Immature natural killer cell (primary cell): ENCODE results near the gene MAP1S. TPM values are rescaled to one million over a fixed set of nuclear protein-coding genes. Genes with fewer than 3 reads are reported as not detected.

Source experiments
- DNase-seq, 3 donors: peaks; one replicate each; pipeline ENCODE4 v3.0.0; 2022; ENCODE audit warnings: mixed read lengths in 1 of 3
- H3K27ac Mint-ChIP-seq, 6 donors: one replicate each; pipeline ENCODE4 v1.8.0; 2020; ENCODE audit warnings: mixed read lengths in 6 of 6, mild to moderate bottlenecking in 5 of 6, inconsistent platforms in 4 of 6, moderate library complexity in 3 of 6
- H3K27me3 Mint-ChIP-seq, 3 donors: one replicate each; pipeline ENCODE4 v1.8.0; 2020 to 2021; ENCODE audit warnings: low read depth in 3 of 3, mild to moderate bottlenecking in 3 of 3, mixed read lengths in 3 of 3, moderate library complexity in 3 of 3, inconsistent platforms in 1 of 3
- H3K36me3 Mint-ChIP-seq, 3 donors: one replicate each; pipeline ENCODE4 v1.8.0; 2020; ENCODE audit warnings: mixed read lengths in 3 of 3, inconsistent platforms in 2 of 3, mild to moderate bottlenecking in 2 of 3
- H3K4me1 Mint-ChIP-seq, 2 donors: one replicate each; pipeline ENCODE4 v1.8.0; 2020; ENCODE audit warnings: inconsistent platforms in 2 of 2, mild to moderate bottlenecking in 2 of 2, mixed read lengths in 2 of 2, moderate library complexity in 1 of 2
- H3K4me3 Mint-ChIP-seq, 5 donors: one replicate each; pipeline ENCODE4 v1.8.0; 2020; ENCODE audit warnings: mild to moderate bottlenecking in 5 of 5, mixed read lengths in 5 of 5, inconsistent platforms in 3 of 5, moderate library complexity in 3 of 5
- H3K9me3 Mint-ChIP-seq, 6 donors: one replicate each; pipeline ENCODE4 v1.8.0; 2020; ENCODE audit warnings: mild to moderate bottlenecking in 6 of 6, mixed read lengths in 6 of 6, inconsistent platforms in 4 of 6, moderate library complexity in 3 of 6
- polyA plus RNA-seq, 3 donors: library from polyadenylated mRNA; unstranded; fragments of 300-500 nt; fragmentation: Illumina TruSeq; gene quantifications; one replicate each; pipeline ENCODE4 v1.2.3, GENCODE V29; 2021

Gene MAP1S
- polyA plus RNA-seq, 3 donors from 2014 or later = 14.7 to 51.5 (median 17.7) TPM

DNA sequence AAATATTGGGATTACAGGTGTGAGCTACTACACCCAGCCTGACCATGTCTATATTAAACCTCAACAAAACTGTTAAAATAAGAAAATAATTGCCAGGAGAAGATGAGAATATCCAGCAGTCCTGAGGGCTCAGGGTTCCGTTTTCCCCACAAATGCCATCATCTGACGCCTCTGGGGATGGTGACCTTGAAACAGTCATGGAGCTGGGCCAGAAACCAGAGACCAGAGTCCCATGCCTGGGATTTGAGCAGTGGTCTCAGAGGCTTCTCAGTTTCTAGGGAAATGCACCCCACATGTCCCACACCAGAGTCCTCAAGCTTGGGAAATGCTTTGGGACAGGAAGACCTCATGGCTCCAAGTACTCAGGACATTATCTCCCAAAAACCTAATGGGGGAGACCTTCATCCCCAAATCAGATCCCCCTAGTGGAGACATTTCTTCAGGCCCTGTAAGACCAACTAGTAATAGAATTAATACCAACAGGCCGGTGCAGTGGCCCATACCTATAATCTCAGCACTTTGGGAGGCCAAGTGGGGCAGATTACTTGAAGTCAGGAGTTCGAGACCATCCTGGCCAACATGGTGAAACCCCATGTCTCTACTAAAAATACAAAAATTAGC, 2.9 kb upstream of the MAP1S start:
- H3K4me1 Mint-ChIP-seq = peaks cover 28 to 30% of the 10 kb centered on the region in 2 donors
- DNase-seq = no peak
- H3K36me3 Mint-ChIP-seq = no peaks in the 10 kb centered on the region
- no peaks in the 10 kb centered on the region for H3K9me3 Mint-ChIP-seq
- no peaks in the 10 kb centered on the region for H3K27me3 Mint-ChIP-seq
- peak overlapping the region in 1 of 6 donors; percentile 21 for H3K27ac Mint-ChIP-seq
- H3K4me3 Mint-ChIP-seq = no peak overlapping the region

DNA sequence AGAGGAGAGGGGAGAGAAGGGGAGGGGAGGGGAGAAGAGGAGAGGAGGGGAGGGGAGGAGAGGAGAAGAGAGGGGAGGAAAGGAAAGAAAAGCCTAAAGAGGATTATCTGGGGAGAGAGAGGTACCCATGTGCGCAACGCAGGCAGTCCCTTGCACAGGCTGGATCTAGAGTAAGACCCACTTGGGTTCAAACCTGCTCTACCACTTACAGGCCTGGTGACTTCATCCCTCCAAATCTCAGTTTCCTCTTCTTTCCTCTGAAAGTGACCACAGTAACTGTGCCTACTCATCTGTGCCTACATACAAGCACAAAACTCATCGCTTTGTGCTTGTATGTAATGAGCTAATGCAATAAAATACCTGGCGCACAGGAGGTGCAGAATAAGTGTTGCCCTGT, 732 bp upstream of the MAP1S start:
- no peaks in the 10 kb centered on the region for H3K9me3 Mint-ChIP-seq
- peak overlapping the region; percentile 85 to 90 (median 87) for H3K4me3 Mint-ChIP-seq
- no peaks in the 10 kb centered on the region for H3K27me3 Mint-ChIP-seq
- peaks cover 36% of the 10 kb centered on the region in 2 donors for H3K4me1 Mint-ChIP-seq
- DNase-seq = no peak
- no peaks in the 10 kb centered on the region for H3K36me3 Mint-ChIP-seq
- peak overlapping the region; percentile 83 to 90 (median 84) for H3K27ac Mint-ChIP-seq

DNA sequence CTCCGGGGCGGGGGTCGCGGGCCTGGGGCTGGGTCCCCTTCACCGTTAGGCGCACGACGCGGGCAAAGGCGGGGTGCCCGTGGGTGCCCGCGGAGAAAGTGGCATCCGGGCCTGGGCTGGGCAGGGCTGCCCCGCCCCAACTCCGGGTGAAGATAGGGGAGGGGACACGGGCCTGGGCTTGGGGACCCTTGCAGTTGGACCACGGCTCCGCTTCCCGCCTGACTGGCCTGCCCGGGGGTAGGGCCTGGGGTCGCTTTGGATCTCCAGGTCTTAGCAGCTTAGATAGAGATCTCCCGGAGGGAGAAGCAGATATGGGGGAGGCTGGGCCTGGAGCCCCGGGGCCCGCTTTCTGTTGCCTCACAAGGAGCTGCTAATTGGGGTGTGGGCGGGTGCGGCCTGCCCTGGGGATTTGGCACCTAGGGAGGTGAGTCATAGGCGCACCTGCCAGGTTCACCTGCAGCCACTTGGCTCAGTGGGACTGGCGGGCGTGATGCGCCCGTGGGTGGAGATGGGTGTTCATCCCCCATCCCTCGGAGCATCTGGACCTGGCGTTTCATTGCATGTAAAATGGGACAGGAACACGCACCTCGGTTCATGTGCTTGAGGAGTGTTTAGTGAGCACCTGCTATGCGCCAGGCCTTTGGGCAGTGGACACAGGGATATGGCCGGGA, 585 bp downstream of the MAP1S start:
- Mint-ChIP-seq H3K36me3 (peaks cover 0 to 4% (median 3%) of the 10 kb centered on the region in 3 donors), H3K27ac (peak overlapping the region in 5 of 6 donors; percentile 25 to 88 (median 76)), H3K4me1 (peaks cover 36 to 43% of the 10 kb centered on the region in 2 donors), H3K27me3 (peaks cover 0 to 3% (median 0%) of the 10 kb centered on the region in 3 donors), H3K9me3 (no peaks in the 10 kb centered on the region), H3K4me3 (peak overlapping the region; percentile 84 to 94 (median 88))
- peak in 1 of 3 donors; percentile 21 for DNase-seq

DNA sequence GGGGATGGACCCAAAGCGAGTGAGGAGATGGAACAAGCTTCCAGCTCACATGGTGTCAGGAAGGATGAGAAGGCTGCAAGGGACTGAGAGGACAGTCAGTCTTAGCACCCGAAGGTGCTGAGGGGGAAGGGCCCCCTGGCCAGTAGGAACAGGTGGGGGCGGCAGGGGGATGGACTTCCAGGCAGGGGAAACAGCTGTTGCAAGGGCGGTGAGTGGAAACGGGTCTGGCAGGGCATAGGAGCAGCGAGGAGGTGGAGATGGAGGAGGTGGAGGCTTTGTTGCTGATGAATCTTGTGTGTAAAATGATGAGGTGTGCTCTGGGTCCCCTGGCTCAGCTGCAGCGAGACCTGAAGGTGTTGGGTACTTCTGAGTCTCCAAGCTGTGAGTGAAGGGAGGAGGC, 1.2 kb downstream of the MAP1S start:
- Mint-ChIP-seq H3K9me3 (no peaks in the 10 kb centered on the region), H3K36me3 (peaks cover 0 to 7% (median 7%) of the 10 kb centered on the region in 3 donors), H3K4me1 (peaks cover 36 to 46% of the 10 kb centered on the region in 2 donors), H3K27me3 (peaks cover 0 to 3% (median 0%) of the 10 kb centered on the region in 3 donors), H3K27ac (peak overlapping the region in 5 of 6 donors; percentile 25 to 88 (median 76)), H3K4me3 (peak overlapping the region; percentile 84 to 94 (median 88))
- no peak for DNase-seq

DNA sequence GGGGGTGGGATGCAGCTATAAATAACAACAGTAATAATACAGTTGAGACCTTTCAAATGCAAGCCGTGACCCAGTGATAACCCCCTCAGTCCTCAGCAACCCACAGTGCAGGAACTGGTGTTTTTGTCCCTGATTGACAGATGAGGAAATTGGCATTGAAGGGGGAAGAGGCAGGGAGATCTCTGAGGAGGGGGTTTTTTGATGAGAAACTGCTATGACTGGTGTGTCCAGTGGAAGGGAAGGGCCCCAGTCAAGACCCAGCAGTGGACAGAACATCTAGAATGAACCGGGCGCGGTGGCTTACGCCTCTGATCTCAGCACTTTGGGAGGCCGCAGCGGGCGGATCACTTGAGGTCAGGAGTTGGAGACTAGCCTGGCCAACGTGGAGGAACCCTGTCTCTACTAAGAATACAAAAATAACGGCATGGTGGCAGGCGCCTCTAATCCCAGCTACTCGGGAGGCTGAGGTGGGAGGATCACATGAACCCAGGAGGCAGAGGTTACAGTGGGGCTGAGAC, 1.9 kb downstream of the MAP1S start:
- peaks cover 0 to 8% (median 7%) of the 10 kb centered on the region in 3 donors for H3K36me3 Mint-ChIP-seq
- H3K27me3 Mint-ChIP-seq = peaks cover 0 to 3% (median 0%) of the 10 kb centered on the region in 3 donors
- peak overlapping the region; percentile 84 to 94 (median 88) for H3K4me3 Mint-ChIP-seq
- H3K9me3 Mint-ChIP-seq = no peaks in the 10 kb centered on the region
- peaks cover 36 to 47% of the 10 kb centered on the region in 2 donors for H3K4me1 Mint-ChIP-seq
- peak overlapping the region in 4 of 6 donors; percentile 20 to 75 (median 63) for H3K27ac Mint-ChIP-seq
- no peak for DNase-seq

DNA sequence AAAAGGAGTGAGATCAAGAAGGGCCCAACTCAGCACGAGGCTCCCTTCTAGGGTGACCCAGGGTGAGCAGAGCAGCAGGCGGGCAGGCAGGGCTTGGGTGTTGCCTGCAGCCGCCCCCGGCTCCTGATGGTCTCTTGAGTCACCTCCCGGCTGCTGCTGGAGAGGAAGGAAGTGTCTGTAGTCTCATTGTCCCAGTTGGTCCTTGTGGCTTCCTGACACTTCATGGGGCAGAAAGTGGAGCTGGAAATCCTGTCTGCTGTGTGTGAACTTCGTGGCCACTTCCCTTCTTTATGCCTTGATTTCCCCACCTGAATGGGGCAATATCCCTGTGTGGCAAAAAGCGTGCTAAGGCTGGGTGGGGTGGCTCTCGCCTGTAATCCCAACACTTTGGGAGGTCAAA, 2.5 kb downstream of the MAP1S start:
- Mint-ChIP-seq H3K27me3 (peaks cover 0 to 3% (median 0%) of the 10 kb centered on the region in 3 donors), H3K4me3 (peak overlapping the region in 4 of 5 donors; percentile 84 to 94 (median 86)), H3K9me3 (no peaks in the 10 kb centered on the region), H3K4me1 (peaks cover 36 to 47% of the 10 kb centered on the region in 2 donors), H3K27ac (peak overlapping the region in 2 of 6 donors; percentile 53 to 75), H3K36me3 (peaks cover 0 to 8% (median 7%) of the 10 kb centered on the region in 3 donors)
- DNase-seq = no peak

DNA sequence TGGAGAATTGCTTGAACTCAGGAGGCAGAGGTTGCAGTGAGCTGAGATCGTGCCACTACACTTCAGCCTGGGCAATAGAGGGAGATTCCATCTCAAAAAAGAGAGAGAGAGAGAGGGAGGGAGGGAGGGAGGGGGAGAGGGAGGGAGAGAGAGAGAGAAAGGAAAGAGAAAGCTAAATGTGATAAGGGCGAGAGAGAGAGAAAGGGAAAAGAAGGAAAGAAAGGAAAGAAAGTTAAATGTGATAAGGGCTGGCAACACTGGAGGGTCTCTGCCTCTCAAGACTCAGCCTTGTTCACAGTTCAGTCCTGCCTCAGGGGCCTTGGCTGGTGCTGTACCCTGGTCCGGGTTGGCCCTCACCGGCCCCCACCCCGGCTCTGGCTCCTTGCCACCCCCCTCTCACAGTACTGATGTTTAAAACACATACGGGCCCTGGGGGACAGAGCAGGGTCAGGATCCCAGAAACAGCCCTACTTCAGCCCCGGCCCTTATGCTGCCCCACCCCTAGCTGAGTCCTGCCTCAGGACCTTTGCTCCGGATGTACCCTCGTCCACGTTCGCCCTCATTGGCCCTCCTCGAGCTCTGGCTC, 3.5 kb downstream of the MAP1S start:
- no peak for DNase-seq
- Mint-ChIP-seq H3K4me1 (peaks cover 30 to 43% of the 10 kb centered on the region in 2 donors), H3K36me3 (peaks cover 0 to 8% (median 7%) of the 10 kb centered on the region in 3 donors), H3K9me3 (no peaks in the 10 kb centered on the region), H3K27ac (peak overlapping the region in 1 of 6 donors; percentile 55), H3K4me3 (no peak overlapping the region), H3K27me3 (peaks cover 0 to 3% (median 0%) of the 10 kb centered on the region in 3 donors)

DNA sequence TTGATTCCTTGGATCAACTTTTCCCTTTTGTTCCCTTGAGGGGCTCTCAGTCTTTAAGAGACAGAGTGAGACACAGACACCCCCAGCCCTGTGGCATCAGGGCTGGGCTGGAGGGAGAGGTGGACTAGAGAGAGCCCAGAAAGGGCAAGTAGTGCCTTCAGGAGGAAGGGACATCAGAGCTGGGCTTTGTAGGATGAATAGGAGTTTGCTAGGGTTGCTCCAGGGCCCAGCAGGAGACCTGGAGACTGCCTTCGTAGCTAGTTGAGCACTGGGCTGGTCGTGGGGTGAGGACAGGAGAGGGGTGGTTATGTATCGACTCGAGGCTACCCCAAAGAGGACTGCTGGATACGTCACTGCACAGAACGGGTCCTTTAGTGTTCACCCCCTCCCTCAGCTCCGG, 5.4 kb downstream of the MAP1S start:
- Mint-ChIP-seq H3K27ac (peak overlapping the region in 2 of 6 donors; percentile 63 to 66), H3K36me3 (peaks cover 0 to 8% (median 7%) of the 10 kb centered on the region in 3 donors), H3K9me3 (no peaks in the 10 kb centered on the region), H3K27me3 (peaks cover 0 to 3% (median 0%) of the 10 kb centered on the region in 3 donors), H3K4me1 (peaks cover 23 to 36% of the 10 kb centered on the region in 2 donors), H3K4me3 (no peak overlapping the region)
- no peak for DNase-seq

DNA sequence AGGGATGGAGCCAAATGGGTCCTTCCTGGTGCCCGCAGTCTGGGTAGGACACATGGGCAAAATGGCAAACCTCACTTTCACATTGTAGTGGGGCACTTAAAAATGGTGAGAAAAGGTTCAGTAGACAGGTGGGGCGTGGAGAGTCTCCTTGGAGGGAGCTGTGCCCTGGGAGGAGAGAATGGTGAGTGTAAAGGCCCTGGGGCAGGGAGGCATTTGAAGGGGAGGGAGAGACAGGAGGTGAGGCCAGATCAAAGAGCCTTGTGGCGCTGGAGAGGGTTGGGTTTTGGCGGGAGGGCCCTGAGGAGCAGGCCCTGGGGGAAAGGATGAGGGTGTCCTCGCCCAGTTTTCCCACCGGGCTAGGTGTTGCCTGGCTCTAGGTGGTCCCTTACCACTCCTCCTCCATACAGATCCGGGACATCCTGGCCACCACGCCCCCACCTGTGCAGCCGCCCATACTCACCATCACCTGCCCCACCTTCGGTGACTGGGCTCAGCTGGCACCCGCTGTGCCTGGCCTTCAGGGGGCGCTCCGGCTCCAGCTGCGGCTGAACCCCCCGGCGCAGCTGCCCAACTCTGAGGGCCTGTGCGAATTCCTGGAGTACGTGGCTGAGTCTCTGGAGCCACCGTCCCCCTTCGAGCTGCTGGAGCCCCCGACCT, 6.3 kb downstream of the MAP1S start:
- no peak overlapping the region for H3K27ac Mint-ChIP-seq
- no peak for DNase-seq
- H3K4me1 Mint-ChIP-seq = peaks cover 21 to 33% of the 10 kb centered on the region in 2 donors
- H3K27me3 Mint-ChIP-seq = peaks cover 0 to 3% (median 0%) of the 10 kb centered on the region in 3 donors
- H3K4me3 Mint-ChIP-seq = peak overlapping the region in 1 of 5 donors; percentile 33
- no peaks in the 10 kb centered on the region for H3K9me3 Mint-ChIP-seq
- peaks cover 0 to 13% (median 7%) of the 10 kb centered on the region in 3 donors for H3K36me3 Mint-ChIP-seq

DNA sequence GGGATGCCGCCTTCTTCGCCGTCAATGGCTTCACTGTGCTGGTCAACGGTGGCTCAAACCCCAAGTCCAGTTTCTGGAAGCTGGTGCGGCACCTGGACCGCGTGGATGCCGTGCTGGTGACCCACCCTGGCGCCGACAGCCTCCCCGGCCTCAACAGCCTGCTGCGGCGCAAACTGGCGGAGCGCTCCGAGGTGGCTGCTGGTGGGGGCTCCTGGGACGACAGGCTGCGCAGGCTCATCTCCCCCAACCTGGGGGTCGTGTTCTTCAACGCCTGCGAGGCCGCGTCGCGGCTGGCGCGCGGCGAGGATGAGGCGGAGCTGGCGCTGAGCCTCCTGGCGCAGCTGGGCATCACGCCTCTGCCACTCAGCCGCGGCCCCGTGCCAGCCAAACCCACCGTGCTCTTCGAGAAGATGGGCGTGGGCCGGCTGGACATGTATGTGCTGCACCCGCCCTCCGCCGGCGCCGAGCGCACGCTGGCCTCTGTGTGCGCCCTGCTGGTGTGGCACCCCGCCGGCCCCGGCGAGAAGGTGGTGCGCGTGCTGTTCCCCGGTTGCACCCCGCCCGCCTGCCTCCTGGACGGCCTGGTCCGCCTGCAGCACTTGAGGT, 7.0 kb downstream of the MAP1S start:
- Mint-ChIP-seq H3K27me3 (peaks cover 0 to 3% (median 0%) of the 10 kb centered on the region in 3 donors), H3K27ac (no peak overlapping the region), H3K4me3 (no peak overlapping the region), H3K36me3 (peaks cover 0 to 16% (median 10%) of the 10 kb centered on the region in 3 donors), H3K4me1 (peaks cover 21 to 29% of the 10 kb centered on the region in 2 donors), H3K9me3 (no peaks in the 10 kb centered on the region)
- DNase-seq = no peak

DNA sequence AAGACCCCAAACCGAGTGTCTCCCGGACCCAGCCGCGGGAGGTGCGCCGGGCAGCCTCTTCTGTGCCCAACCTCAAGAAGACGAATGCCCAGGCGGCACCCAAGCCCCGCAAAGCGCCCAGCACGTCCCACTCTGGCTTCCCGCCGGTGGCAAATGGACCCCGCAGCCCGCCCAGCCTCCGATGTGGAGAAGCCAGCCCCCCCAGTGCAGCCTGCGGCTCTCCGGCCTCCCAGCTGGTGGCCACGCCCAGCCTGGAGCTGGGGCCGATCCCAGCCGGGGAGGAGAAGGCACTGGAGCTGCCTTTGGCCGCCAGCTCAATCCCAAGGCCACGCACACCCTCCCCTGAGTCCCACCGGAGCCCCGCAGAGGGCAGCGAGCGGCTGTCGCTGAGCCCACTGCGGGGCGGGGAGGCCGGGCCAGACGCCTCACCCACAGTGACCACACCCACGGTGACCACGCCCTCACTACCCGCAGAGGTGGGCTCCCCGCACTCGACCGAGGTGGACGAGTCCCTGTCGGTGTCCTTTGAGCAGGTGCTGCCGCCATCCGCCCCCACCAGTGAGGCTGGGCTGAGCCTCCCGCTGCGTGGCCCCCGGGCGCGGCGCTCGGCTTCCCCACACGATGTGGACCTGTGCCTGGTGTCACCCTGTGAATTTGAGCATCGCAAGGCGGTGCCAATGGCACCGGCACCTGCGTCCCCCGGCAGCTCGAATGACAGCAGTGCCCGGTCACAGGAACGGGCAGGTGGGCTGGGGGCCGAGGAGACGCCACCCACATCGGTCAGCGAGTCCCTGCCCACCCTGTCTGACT, 7.9 kb downstream of the MAP1S start:
- H3K27ac Mint-ChIP-seq = no peak overlapping the region
- H3K4me1 Mint-ChIP-seq = peaks cover 22% of the 10 kb centered on the region in 2 donors
- H3K36me3 Mint-ChIP-seq = peaks cover 0 to 21% (median 16%) of the 10 kb centered on the region in 3 donors
- no peak overlapping the region for H3K4me3 Mint-ChIP-seq
- DNase-seq = no peak
- H3K27me3 Mint-ChIP-seq = peaks cover 0 to 3% (median 0%) of the 10 kb centered on the region in 3 donors
- no peaks in the 10 kb centered on the region for H3K9me3 Mint-ChIP-seq

DNA sequence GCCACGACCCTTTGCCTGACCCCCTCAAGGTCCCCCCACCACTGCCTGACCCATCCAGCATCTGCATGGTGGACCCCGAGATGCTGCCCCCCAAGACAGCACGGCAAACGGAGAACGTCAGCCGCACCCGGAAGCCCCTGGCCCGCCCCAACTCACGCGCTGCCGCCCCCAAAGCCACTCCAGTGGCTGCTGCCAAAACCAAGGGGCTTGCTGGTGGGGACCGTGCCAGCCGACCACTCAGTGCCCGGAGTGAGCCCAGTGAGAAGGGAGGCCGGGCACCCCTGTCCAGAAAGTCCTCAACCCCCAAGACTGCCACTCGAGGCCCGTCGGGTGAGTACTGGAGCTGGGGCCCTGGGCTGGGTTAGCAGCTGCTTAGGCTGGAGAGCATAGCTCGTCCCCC, 8.6 kb downstream of the MAP1S start:
- peaks cover 0 to 22% (median 17%) of the 10 kb centered on the region in 3 donors for H3K36me3 Mint-ChIP-seq
- H3K4me1 Mint-ChIP-seq = peaks cover 22 to 27% of the 10 kb centered on the region in 2 donors

More for the DNA sequence above, 8.6 kb downstream of the MAP1S start:
- H3K9me3 Mint-ChIP-seq = no peaks in the 10 kb centered on the region
- no peak overlapping the region for H3K4me3 Mint-ChIP-seq
- DNase-seq = no peak
- H3K27ac Mint-ChIP-seq = no peak overlapping the region
- H3K27me3 Mint-ChIP-seq = peaks cover 0 to 3% (median 0%) of the 10 kb centered on the region in 3 donors
